Measurements from ENCODE around the gene AK4.
"Not testable (repeated sequence)": the region's sequence is repeated elsewhere in the genome, so short reads cannot be mapped to it uniquely, and the experiment has no call there.

AK4 gene

GRCh38 chr1:65148178-65148547 lies at the start of gene AK4:
Gene AK4, plus strand, starts transcription at chr1:65148203. Its CDS starts 205 bp downstream, at chr1:65148408.
- DNase-seq = not testable (repeated sequence)

GRCh38 chr1:65103807-65104206 lies 44.2 kb upstream of the AK4 start:
- no peak for DNase-seq

- no peak for DNase-seq
Measured at GRCh38 chr1:65104854-65105534, 43.0 kb upstream of the AK4 start.

GRCh38 chr1:65105596-65105995 lies 42.4 kb upstream of the AK4 start:
- DNase-seq = no peak

GRCh38 chr1:65108025-65108642 lies 39.9 kb upstream of the AK4 start:
- peak; percentile 90 for DNase-seq

- DNase-seq = no peak
Measured at GRCh38 chr1:65109487-65109886, 38.5 kb upstream of the AK4 start.

- no peak for DNase-seq
Measured at GRCh38 chr1:65112811-65113210, 35.2 kb upstream of the AK4 start.

GRCh38 chr1:65113298-65113697 lies 34.7 kb upstream of the AK4 start:
- no peak for DNase-seq

DNA sequence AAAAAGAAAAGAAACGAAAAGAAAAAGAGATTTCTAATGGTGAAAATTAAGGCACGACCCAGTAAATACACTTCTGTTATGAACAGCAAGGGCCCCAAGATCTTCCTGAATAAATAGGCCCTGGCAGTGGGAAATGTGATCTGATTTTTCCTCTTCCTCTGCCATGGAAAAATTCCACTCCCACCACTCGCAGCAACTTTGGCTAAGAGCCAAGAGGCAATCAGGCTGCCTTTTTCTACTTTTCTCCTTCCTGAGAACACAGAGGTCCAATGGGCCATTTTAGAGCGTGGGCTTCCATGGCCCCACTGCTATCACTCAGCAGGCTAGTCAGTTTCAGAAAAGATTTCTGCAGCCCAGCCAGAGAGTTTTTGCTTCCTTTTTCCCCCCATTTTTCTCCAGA lies 33.7 kb upstream of the AK4 start:
- DNase-seq = no peak

GRCh38 chr1:65119951-65120350 lies 28.1 kb upstream of the AK4 start:
- no peak for DNase-seq

DNA sequence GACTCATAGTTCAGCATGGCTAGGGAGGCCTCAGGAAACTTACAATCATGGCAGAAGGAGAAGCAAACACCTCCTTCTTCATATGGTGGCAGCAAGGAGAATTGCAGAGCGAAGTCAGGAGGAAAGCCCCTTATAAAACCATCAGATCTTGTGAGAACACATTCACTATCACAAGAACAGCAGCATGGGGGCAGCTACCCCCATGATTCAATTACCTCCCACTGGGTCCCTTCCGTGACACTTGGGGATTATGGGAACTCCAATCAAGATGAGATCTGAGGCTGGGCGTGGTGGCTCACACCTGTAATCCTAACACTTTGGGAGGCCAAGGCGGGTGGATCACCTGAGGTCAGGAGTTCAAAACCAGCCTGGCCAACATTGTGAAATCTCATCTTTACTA lies 18.9 kb upstream of the AK4 start:
- DNase-seq = not testable (repeated sequence)

- no peak for DNase-seq
Measured at GRCh38 chr1:65138524-65138923, 9.5 kb upstream of the AK4 start.

DNA sequence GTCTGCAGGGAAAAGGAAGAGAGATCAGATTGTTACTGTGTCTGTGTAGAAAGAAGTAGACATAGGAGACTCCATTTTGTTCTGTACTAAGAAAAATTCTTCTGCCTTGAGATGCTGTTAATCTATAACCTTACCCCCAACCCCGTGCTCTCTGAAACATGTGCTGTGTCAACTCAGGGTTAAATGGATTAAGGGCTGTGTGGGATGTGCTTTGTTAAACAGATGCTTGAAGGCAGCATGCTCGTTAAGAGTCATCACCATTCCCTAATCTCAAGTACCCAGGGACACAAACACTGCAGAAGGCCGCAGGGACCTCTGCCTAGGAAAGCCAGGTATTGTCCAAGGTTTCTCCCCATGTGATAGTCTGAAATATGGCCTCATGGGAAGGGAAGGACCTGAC lies 8.2 kb upstream of the AK4 start:
- DNase-seq = not testable (repeated sequence)

DNA sequence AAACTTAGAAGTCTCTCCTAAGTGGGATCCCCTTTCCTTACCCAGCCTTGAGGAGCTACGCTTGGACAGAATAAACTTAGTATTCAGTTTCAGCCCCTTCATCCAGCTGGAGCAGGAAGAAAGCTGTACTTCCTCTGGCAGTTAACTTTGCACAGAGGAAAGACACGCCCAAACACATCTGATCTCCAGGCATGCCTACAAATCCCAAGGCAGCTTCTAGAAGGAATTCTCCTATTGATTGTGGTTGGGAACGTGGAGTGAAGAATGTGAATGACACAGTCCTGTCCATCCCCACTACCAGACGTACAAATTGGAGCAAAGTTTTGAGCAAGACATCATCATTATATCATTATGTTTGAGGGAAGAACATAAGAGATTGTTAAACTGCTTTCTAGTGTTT lies 6.6 kb upstream of the AK4 start:
- no peak for DNase-seq

DNA sequence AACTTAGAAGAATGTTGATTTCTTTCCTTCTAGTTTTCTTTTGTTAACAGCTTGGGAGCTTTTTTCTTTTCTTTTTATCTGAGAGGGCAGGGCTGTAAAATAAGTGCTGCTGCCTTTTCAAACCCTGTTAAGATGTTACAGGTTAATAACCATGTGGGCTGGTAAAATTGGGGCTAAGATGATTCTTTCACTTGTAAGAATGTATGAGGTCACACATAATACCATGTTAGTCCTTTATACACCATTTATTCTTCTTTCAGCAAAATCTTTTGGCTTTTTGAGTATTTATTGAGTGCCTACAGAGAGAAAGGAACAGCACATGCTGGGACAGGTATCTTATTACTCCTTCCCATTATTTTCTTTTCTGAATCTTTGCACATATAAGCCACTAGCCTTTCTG lies 6.1 kb upstream of the AK4 start:
- no peak for DNase-seq

DNA sequence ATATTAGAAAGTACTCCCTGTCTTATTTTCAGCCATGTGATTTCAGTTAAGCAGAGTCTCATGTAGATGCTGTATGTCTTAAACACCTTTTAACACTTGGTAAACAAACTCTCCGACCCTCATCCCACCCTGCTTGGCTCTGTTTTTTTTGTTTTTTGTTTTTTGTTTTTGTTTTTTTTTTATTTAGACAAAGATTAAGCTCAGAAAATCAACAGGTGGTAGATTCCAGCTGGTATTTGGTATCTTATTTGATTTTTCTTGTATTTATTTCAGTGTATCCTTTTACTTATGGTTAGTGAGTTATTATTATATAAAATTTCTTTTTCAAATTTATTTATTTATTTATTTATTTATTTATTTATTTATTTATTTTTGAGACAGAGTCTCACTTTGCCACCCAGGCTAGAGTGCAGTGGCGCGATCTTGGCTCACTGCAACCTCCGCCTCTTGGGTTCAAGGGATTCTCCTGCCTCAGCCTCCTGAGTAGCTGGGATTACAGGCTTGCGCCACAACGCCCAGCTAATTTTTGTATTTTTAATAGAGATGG lies 4.8 kb upstream of the AK4 start:
- not testable (repeated sequence) for DNase-seq

- no peak for DNase-seq
Measured at GRCh38 chr1:65146908-65147423, 1.0 kb upstream of the AK4 start.

GRCh38 chr1:65147424-65148177 lies 402 bp upstream of the AK4 start:
- peak; percentile 31 for DNase-seq

DNA sequence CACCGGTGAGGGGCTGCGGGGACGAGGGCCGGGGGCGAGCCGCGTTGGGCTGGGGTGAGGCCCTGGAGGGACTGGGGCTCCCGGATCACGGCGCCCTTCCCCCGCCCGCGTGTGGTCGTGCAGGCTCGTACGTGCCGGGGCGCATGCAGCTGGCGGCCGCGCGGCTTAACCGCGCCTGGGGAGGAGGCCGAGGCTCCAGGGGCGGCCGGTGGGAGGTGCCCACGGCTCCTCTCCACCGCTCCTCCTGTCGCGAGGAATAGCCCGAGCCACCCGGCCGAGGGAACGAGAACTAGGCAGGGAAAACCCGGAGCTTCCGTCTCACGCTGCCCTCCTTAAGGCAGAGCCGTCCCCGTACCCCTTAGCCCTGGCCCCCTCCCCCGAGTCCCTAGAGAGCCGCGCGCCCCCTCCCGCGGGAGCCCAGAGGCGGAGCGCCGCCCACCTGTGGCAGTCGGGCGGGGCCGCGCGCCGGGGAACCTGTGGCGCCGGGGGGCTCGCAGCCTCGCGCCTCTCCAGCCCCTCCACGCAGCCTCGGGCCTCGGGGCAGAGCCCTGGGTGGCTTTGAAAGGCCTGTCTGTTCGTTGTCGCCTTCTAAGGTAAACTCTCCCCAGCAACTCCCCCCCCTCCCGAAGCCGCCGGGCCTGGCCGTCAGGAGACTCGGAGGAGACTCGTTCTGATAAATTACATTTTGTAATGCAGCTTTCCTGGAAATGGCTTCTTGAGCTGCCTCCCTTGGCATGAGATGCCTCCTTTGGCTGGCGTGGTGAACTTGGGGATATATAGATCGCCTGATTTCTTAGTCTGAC lies 746 bp downstream of the AK4 start:
- peak; percentile 18 for DNase-seq

- DNase-seq = no peak
Measured at GRCh38 chr1:65149351-65150107, 1.5 kb downstream of the AK4 start.

DNA sequence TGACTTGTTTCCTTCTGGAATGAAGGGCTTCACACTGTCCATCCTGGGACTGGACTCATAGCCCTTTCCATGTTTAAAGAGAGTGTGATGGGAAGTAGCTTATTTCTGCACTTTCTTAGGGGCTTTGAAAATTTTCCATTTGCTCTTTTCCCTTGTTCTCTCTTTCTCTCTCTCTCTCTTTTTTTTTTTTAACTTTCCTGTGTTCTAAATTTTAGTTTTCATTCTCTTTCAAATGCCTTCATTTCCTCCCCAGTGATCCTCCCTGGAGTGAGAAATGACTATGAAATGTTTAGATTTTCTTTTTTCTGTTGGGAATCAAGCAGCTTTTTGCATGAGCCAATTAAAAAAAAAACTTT lies 2.1 kb downstream of the AK4 start:
- no peak for DNase-seq
